Chondrocyte (in vitro differentiated cells): ENCODE results near the gene SEMA5A. TPM values are rescaled to one million over a fixed set of nuclear protein-coding genes. Genes with fewer than 3 reads are reported as not detected.

Experiments used
- DNase-seq: peaks from one replicate; pipeline ENCODE4 v3.0.0; 2021; ENCODE audit warnings: mixed read lengths, low spot score
- H3K27ac Mint-ChIP-seq: one replicate; pipeline ENCODE4 v1.8.0; 2021; ENCODE audit warnings: mild to moderate bottlenecking, moderate library complexity, mixed read lengths; ENCODE audit not compliant: unreplicated experiment
- H3K27me3 Mint-ChIP-seq: 2 replicates; pipeline ENCODE4 v1.8.0; 2021; ENCODE audit warnings: low read depth, mixed read lengths
- H3K36me3 Mint-ChIP-seq: 2 replicates; pipeline ENCODE4 v1.8.0; 2021; ENCODE audit warnings: low read depth, mixed read lengths
- H3K4me1 Mint-ChIP-seq: 2 replicates; pipeline ENCODE4 v1.8.0; 2021; ENCODE audit warnings: low read depth, mild to moderate bottlenecking, mixed read lengths
- H3K4me3 Mint-ChIP-seq: one replicate; pipeline ENCODE4 v1.8.0; 2021; ENCODE audit warnings: mild to moderate bottlenecking, moderate library complexity, mixed read lengths; ENCODE audit not compliant: unreplicated experiment
- H3K9me3 Mint-ChIP-seq: 2 replicates; pipeline ENCODE4 v1.8.0; 2021; ENCODE audit warnings: low read depth, mixed read lengths
- CTCF ChIP-seq: fragments of 200-600 bp; sonication (generic); IDR thresholded peaks from 2 replicates; pipeline ENCODE4 v1.5.0; 2021; ENCODE audit warnings: antibody characterized with exemption, mild to moderate bottlenecking, moderate library complexity
- total RNA-seq: library from RNA; stranded (reverse); gene quantifications from 3 replicates; pipeline ENCODE4 v1.2.1, GENCODE V29; 2021

The SEMA5A gene
- total RNA-seq, 1 donor from 2014 or later = 249 TPM

GRCh38 chr5:9470410-9470809 is 75.5 kb downstream of the SEMA5A start:
- no peak for DNase-seq
- Mint-ChIP-seq H3K4me3 (no peak overlapping the region), H3K36me3 (peaks cover 11% of the 10 kb centered on the region), H3K27me3 (no peaks in the 10 kb centered on the region), H3K4me1 (peaks cover 37% of the 10 kb centered on the region), H3K9me3 (no peaks in the 10 kb centered on the region), H3K27ac (no peak overlapping the region)
- no peak for TF ChIP-seq CTCF

- no peak for DNase-seq
- Mint-ChIP-seq H3K36me3 (peaks cover 6% of the 10 kb centered on the region), H3K4me1 (peaks cover 34% of the 10 kb centered on the region), H3K27ac (peak overlapping the region; percentile 88), H3K4me3 (no peak overlapping the region), H3K27me3 (no peaks in the 10 kb centered on the region), H3K9me3 (no peaks in the 10 kb centered on the region)
- TF ChIP-seq CTCF = peak; percentile 18
Measured at GRCh38 chr5:9468060-9468388, 77.9 kb downstream of the SEMA5A start.

- H3K27me3 Mint-ChIP-seq = no peaks in the 10 kb centered on the region
- DNase-seq = no peak
- no peak for TF ChIP-seq CTCF
- peaks cover 36% of the 10 kb centered on the region for H3K4me1 Mint-ChIP-seq
- no peaks in the 10 kb centered on the region for H3K9me3 Mint-ChIP-seq
- peak overlapping the region; percentile 88 for H3K27ac Mint-ChIP-seq
- H3K36me3 Mint-ChIP-seq = peaks cover 8% of the 10 kb centered on the region
- no peak overlapping the region for H3K4me3 Mint-ChIP-seq
Measured at GRCh38 chr5:9467199-9468059, 78.4 kb downstream of the SEMA5A start.

- no peak overlapping the region for H3K4me3 Mint-ChIP-seq
- H3K27ac Mint-ChIP-seq = no peak overlapping the region
- H3K27me3 Mint-ChIP-seq = no peaks in the 10 kb centered on the region
- peaks cover 30% of the 10 kb centered on the region for H3K4me1 Mint-ChIP-seq
- TF ChIP-seq CTCF = no peak
- peaks cover 8% of the 10 kb centered on the region for H3K36me3 Mint-ChIP-seq
- no peak for DNase-seq
- H3K9me3 Mint-ChIP-seq = no peaks in the 10 kb centered on the region
Measured at GRCh38 chr5:9466697-9467096, 79.2 kb downstream of the SEMA5A start.

GRCh38 chr5:9464478-9464877 is 81.4 kb downstream of the SEMA5A start:
- H3K4me3 Mint-ChIP-seq = no peak overlapping the region
- H3K9me3 Mint-ChIP-seq = no peaks in the 10 kb centered on the region
- no peak overlapping the region for H3K27ac Mint-ChIP-seq
- H3K27me3 Mint-ChIP-seq = no peaks in the 10 kb centered on the region
- H3K4me1 Mint-ChIP-seq = peaks cover 30% of the 10 kb centered on the region
- no peak for DNase-seq
- H3K36me3 Mint-ChIP-seq = peaks cover 6% of the 10 kb centered on the region
- no peak for TF ChIP-seq CTCF
